ENCODE data around the gene TBC1D22A. TPM values are rescaled to one million over a fixed set of nuclear protein-coding genes. Genes with fewer than 3 reads are reported as not detected.

Gene TBC1D22A
- total and polyA plus RNA-seq, 2 donors (not counting 3 experiments of a cell fraction or from before 2014, with no cell fraction given): 26.1 to 32.4 TPM

- FAIRE-seq: peak; percentile 38
- POLR2A ChIA-PET: no interaction called here
Observed at GRCh38 chr22:46996595-46997310, 234.3 kb downstream of the TBC1D22A start.

More at GRCh38 chr22:46996595-46997310, 234.3 kb downstream of the TBC1D22A start:
- H3K9ac ChIP-seq (replicated peaks; ENCODE audit: extremely low read depth, insufficient read depth, low read length): no peak overlapping the region
- H2AFZ ChIP-seq (ENCODE audit: low read depth, low read length): no peak overlapping the region
- H3K79me2 ChIP-seq (ENCODE audit: control insufficient read depth, insufficient read depth, low read length): no peaks in the 10 kb centered on the region
- TF ChIP-seq, protein P1, sequence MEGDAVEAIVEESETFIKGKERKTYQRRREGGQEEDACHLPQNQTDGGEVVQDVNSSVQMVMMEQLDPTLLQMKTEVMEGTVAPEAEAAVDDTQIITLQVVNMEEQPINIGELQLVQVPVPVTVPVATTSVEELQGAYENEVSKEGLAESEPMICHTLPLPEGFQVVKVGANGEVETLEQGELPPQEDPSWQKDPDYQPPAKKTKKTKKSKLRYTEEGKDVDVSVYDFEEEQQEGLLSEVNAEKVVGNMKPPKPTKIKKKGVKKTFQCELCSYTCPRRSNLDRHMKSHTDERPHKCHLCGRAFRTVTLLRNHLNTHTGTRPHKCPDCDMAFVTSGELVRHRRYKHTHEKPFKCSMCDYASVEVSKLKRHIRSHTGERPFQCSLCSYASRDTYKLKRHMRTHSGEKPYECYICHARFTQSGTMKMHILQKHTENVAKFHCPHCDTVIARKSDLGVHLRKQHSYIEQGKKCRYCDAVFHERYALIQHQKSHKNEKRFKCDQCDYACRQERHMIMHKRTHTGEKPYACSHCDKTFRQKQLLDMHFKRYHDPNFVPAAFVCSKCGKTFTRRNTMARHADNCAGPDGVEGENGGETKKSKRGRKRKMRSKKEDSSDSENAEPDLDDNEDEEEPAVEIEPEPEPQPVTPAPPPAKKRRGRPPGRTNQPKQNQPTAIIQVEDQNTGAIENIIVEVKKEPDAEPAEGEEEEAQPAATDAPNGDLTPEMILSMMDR (IDR thresholded peaks at IDR 0.05; ENCODE audit: extremely low read depth in 1 of 2, insufficient read depth in 1 of 2, low read depth in 1 of 2, low read length in 2 of 2): peak in 1 of 2 donors; percentile 32
- no peak for TF ChIP-seq JUN (IDR thresholded peaks at IDR 0.05; ENCODE audit: borderline replicate concordance, insufficient read depth, insufficient read length, low read depth)
- H3K9me3 ChIP-seq (replicated peaks; ENCODE audit: control insufficient read depth, insufficient read depth, low read length): no peaks in the 10 kb centered on the region
- H3K4me1 ChIP-seq (ENCODE audit: control insufficient read depth, extremely low read depth, insufficient read depth, low read length): no peaks in the 10 kb centered on the region
- intact Hi-C loops (cut with micrococcal nuclease) (loop anchor here (5.0 kb wide), 1 partner anchor 149 kb away; no protein-coding TSS in a partner anchor), dilution Hi-C loops (cut with MboI; ENCODE audit: extremely low pct_ligation_motif_present, low sequenced_read_pairs) (no loop called here)
- DNase-seq (ENCODE audit: low read depth, low spot score): peak; percentile 9
- H3K9me1 ChIP-seq (replicated peaks; ENCODE audit: control insufficient read depth, extremely low read depth, insufficient read depth, low read length): no peaks in the 10 kb centered on the region
- H3K4me2 ChIP-seq (ENCODE audit: insufficient read depth, low read length): no peak overlapping the region
- CTCF ChIA-PET: interaction anchor here (0.9 to 2.4 kb wide), 6 partner anchors 10 to 198 kb away, joined by 3 to 28 read pairs (median 4); no protein-coding TSS in a partner anchor
- no peak overlapping the region for H3K27ac ChIP-seq (ENCODE audit: insufficient read depth, low read depth, low read length)
- no peaks in the 10 kb centered on the region for H3K36me3 ChIP-seq (ENCODE audit: control insufficient read depth in 2 of 2, extremely low read depth in 1 of 2, insufficient read depth in 2 of 2, low read length in 2 of 2)
- H4K20me1 ChIP-seq (replicated peaks; ENCODE audit: control insufficient read depth, extremely low read depth, insufficient read depth, low read length): no peaks in the 10 kb centered on the region
- H3K4me3 ChIP-seq (replicated peaks in 1 of 3; ENCODE audit: insufficient read depth in 1 of 3, low read depth in 1 of 3, low read length in 3 of 3): no peak overlapping the region
- BruUV-seq (replicated peaks): no TSS peak
- no peaks in the 10 kb centered on the region for H3K27me3 ChIP-seq (ENCODE audit: control insufficient read depth in 2 of 2, insufficient read depth in 2 of 2, low read length in 2 of 2)
